Epidermal melanocyte (primary cell): ENCODE data around the gene PAWR.
"Not testable (repeated sequence)": the region's sequence is repeated elsewhere in the genome, so short reads cannot be mapped to it uniquely, and the experiment has no call there.

Experiments
- DNase-seq: peaks from one replicate; pipeline ENCODE4 v3.0.0; 2011; ENCODE audit warnings: low spot score; ENCODE audit not compliant: insufficient read length

The PAWR gene

DNA sequence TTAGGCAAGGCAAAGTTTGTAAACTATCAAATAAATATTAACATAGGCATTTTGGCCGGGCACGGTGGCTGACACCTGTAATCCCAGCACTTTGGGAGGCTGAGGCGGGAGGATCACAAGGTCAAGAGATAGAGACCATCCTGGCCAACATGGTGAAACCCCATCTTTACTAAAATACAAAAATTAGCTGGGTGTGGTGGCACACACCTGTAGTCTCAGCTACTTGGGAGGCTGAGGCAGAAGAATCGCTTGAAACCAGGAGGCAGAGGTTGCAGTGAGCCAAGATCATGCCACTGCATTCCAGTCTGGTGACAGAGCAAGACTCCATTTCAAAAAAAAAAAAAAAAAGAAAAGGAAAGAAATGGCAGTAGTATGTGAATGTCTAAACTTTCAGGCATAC, 43.9 kb downstream of the PAWR start:
- DNase-seq = not testable (repeated sequence)

DNA sequence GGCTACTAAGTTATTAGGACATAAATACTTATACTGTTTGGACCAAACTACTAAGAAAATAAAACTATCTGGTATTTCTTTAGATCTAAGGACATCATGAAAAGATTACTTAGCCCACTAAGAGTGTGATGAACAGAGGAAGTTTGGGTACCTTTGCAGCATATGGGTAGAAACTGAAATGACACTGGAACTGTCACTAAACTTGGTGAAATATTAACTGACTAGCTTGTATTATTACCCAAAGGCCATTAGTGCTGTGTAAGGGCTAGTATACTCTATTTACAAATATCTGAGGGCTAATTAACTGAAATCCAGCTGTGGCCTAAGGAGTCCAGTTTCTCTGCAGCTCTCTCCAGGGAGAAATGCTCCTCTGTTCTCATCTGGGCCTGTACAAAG, 45.5 kb downstream of the PAWR start:
- DNase-seq = no peak

DNA sequence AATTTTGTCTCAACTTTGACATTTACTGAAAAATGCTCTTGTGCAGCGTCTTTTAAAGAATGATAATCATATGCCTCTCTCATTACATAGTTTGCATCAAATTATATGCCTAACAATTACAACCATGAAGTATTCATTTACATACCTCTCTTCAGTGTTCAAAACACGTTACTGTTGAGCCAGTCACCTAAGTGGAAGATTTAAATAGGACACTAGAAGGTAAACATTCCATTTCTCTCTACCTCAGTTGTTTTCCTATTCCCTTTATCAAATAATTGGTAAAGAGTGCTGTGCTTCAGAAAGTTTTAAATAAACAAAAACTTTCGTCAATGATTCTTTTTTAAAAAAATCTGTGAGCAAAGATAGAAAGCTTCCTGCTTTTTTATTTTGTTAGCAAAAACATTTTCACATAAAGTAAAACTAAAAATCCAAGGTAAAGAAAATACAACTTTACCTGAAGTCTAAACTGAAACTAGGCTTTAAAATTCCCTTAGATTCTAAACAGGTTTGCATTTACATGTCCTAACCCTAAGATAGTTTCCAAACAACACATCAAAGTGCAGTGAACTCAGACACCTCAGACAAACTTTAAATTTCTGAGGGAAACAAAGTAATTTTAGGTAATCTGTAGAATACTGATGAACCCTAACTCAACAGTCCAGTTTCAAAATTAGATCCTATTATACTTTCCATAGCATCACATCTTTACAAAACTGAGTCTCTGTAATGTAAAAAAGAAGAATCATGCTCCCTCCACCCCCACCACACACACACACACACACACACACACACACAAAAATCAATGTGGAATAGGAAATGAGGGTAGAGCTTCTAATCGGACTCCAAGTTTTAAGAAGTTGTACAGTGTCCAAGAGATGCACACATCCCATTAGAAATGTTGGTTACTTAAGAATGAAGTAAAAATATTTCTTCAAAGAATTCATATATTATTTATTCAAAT, 46.2 kb downstream of the PAWR start:
- no peak for DNase-seq

DNA sequence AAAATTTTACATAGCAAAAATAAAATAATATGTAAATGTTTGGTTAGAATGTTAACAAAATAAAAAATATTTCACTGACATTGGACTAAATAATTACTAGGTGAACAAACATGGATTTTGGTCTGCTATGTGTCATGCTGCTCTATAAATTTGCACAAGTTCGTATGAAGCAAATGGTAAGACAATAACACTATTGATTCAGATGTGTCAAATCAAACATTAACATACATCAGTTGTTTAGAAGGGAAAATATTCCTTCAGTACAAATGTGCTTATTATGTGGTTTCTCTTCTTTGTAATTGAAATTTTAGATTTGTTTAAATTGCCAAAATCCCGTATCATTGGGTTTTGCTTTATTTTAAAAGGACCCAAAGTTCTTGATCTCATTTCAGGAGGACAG, 46.9 kb downstream of the PAWR start:
- no peak for DNase-seq

DNA sequence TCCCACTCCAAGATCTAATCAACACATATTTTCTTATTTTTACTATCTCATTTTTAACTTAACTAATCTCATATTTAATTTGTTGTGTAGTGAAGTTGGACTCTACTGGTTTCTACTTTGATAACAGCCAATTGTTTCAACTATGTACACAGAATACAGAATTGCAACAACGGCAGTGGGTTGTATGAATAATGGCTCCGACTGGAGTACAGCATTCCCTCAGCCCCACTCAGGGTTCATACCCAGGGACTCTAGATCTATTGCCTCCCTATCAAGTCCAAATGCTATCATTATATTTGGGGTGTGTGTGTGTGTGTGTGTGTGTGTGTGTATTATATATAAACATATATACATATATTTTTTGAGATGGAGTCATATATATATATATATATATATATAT, 52.3 kb downstream of the PAWR start:
- no peak for DNase-seq

DNA sequence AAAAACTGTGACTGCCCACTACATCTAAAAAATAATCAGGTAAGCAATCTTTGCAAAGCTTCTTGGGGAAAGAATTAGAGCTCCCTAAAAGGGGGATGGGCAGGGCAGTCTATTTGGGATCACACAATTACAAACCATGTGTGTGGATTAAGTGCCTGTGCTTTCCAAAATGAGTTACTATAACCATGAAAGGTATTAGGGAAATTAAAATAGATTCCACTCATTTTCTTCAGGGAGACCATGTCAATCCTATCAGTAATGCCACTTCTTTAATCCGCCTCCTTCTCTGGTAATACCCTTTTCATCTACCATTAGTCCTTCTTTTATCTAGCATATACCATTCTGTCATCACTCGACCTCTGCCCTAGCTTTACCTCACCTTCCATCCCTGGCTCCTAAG, 53.7 kb downstream of the PAWR start:
- no peak for DNase-seq

DNA sequence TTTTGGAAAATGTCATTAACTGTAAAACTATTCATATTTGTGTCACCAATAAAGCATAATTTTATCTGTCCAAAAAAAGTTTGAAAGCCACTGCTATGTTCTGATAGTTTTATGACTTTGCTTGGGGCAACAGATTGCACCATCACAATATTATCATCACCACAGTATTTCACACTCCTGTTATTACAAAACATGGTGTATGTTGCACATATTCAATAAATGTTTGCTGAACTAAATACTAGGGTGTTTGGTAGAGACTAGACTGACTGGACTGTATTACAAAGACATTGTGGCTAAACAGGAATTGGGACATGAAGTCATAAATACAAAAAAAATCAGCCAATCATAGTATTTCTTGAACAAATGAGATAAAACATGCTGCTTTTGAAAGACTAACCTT, 55.1 kb downstream of the PAWR start:
- no peak for DNase-seq

DNA sequence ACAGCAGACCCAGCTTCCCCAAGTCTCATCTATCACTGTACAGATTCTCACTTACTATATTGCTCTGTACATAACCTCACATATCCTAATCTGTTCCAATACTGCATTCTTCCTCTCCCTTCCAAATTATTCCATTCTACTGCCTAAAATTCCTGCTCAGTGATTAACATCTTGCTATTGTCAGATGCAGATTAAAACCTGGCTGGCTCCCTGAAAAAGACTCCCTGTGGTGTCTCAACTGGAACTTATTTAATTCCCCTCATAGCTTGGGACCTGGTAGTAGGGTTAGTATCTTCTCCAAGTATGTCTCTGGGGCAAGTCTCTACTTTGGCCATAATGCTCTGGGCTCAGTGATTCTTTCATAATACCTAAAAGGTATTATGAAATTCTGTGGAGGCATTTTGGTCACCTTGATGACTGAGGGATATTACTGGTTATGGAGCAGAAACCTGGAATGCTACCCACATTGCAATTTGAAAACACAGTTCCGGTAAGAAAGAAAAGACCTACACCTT, 55.8 kb downstream of the PAWR start:
- no peak for DNase-seq

DNA sequence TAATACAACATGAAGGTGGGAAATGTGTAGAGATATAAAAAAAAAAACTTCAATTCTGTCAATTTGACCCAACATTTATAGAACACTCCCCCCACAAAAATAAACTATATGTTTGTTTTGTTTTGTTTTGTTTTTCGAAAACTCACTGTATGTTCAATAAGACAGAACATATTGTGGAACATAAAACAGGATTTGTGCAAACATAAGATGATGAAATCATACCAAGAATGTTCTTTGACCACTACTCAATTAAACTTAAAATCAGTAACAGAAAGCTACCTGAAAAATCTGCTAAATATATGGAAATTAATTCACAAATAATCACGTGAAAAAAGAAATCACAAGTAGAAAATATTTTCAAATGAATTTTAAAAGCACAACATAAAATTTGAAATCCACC, 61.2 kb downstream of the PAWR start:
- no peak for DNase-seq

DNA sequence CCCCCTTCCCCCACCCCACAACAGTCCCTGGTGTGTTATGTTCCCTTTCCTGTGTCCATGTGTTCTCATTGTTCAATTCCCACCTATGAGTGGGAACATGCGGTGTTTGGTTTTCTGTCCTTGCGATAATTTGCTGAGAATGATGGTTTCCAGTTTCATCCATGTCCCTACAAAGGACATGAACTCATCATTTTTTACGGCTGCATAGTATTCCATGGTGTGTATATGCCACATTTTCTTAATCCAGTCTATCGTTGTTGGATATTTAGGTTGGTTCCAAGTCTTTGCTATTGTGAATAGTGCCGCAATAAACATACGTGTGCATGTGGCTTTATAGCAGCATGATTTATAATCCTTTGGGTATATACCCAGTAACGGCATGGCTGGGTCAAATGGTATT, 64.0 kb downstream of the PAWR start:
- not testable (repeated sequence) for DNase-seq

DNA sequence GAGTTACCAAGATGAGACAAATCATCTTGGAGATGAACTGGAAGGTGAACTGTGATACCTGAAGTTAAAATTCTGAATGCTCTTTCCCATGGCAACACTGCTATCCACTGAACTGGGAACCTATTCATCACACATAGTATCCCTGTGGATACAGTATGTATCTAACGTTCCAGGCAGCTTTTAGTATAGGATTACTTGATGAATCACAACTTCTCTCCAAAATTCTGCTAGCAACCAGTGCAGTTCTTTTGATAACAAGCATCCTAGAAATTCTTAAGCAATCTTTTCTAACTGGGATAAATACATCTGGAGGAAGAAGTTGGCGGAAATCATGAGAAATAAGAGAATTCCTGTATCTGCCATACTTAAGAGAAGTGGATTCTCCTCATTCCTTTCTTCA, 66.4 kb downstream of the PAWR start:
- DNase-seq = no peak

DNA sequence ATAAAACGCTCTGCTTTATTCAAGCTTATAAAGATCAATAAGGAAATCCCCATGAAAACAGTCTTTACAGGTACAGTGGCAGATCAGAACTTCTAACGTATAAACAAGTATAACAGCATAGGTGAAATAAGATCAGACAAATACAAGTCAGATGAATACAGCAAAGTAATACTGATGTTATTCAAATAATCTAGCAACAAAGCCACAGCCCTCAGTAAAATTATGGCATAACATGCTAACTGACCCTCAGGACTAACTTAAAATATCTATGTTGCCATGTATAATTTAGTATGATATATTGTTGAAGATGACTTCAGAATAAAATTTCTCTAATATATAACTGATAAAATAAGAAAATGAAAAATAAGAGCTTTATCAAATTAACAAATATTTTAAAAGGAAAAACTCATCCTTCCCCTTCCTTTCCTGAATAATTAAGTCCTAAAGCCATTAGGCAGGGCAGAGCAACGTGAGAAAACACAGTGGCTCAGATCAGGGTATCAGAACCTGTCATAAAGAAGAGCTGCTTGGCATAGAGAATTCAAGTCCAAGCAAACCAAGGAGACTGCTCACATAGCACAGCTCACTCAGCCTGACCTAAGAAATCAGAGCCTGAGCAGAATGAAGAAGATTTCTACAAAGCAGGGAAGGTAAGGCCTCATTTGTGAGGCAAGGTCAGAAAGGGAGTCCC, 70.7 kb downstream of the PAWR start:
- DNase-seq = no peak

DNA sequence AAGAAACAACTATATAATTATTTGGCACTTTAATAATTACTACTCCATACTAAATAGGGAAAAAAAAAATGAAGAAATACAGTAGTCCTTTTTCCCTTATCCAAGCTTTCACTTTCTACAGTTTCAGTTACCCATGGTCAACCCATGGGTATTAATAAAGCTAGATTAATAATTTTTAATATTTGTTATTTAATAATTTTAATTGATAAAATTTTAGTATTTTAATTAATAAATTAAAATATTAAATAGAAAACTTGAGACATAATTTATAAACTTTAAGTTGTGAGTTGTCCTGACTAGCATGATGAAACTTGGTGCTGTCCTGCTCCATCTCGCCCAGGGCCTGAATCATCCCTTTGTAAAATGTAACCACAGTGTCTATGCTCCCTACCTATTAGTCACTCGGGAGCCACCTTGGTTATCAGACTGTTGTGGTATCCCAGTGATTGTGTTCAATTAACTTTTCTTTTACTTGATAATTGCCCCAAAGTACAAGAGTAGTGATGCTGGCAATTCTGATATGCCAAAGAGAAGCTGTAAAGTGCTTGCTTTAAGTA, 71.8 kb downstream of the PAWR start:
- no peak for DNase-seq

DNA sequence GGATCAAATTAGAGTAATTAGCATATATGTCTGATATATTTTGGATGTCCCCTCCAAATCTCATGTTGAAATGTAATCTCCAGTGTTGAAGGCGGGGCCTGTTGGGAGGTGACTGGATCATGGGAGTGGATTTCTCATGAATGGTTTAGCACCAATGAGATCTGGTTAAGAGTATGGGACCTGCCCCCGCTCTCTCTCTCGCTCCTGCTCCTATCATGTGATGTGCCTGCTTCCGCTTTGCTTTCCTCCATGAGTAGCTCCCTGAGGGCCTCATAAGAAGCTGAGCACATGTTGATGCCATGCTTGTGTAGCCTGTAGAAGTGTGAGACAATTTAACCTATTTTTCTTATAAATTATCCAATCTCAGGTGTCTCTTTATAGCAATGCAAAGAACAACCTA, 73.1 kb downstream of the PAWR start:
- DNase-seq = no peak

DNA sequence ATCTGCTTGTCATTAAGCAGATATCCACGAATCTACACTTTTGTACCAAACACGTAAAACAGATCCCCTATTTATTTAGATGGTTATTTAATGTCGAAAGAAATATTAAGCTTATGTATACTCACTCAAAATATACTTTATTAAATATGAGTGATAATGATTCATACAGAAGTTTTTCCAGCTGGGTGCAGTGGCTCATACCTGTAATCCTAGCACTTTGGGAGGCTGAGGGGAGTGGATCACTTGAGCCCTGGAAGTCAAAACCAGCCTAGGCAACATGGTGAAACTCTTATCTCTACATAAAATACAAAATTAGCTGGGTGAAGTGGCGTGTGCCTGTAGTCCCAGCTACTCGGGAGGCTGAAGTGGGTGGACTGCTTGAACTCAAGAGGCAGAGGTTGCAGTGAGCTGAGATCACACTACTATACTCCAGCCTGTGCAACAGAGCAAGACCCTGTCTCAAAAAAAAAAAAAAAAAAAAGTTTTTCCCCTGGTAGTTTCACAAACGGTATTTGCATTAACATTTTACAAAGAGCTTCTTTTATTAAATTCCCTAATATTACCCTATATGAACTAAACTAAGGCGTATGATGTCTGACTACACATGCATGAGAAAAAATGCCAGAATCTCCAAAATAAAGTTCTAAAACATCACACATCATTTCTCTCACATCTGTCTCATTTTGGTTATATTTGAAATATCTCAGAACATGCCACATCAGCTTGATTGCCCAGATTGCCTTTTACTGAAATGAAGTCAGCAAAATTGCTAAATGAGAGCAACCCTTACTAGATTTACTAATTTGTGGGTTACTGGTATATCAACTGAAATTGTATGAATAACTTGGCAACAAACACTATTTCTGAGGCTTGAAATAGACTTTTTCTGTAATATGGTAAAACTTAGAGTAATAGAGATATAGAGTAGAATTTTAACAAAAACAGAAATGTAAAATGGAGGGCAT, 74.9 kb downstream of the PAWR start:
- no peak for DNase-seq

DNA sequence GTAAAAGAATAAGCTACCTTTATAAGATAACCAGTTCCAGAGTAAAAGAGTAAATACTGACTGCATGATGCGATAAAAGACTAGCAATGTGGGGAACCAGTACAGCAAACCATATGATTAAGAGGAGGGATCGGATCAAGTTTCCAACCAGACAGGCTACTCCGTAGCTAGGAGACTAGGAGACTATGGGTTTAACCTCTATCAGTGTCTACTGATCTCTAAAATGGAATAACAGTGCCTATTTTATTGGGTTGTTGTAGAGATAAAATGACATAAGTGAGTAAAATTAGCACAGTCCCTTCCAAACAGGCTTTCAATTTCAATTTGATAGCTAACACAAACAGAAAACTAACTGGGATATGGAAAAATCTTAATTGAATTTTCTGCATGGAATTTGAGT, 76.0 kb downstream of the PAWR start:
- DNase-seq = no peak

DNA sequence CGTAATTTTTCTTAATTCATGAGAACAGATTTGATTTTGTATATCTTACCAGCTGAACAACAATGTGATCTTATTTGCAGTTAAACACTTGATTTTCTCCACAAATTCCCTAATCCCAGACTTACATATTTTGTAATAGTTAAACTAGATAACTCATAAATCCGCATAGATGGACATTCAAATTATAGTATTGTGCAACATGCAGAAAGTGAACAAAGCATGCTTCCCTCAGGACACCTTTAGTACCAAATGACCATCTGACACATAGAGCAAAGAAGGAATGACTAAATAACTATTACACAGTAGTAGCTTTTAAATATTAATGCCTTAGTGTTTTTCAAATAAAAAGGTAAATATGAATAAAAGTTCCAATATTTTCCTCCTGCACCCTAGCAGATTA, 88.9 kb downstream of the PAWR start:
- DNase-seq = no peak

DNA sequence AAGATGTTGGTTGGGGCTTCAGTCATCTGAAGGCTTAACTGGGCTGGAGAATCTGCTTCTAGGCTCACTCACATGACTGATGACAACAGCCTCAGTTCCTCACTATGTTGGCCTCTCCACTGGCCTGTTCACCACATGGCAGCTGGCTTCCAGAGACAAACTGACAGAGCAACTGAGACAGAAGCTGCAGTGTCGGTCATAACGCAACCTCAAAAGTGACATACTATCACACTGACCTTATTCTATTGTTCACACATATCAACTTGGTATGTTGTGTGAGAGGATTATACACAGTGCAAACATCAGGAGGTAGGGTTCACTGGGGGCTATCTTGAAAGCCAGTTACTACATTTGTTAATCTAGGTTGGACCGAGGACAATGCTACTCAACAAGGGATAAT, 92.9 kb downstream of the PAWR start:
- no peak for DNase-seq

DNA sequence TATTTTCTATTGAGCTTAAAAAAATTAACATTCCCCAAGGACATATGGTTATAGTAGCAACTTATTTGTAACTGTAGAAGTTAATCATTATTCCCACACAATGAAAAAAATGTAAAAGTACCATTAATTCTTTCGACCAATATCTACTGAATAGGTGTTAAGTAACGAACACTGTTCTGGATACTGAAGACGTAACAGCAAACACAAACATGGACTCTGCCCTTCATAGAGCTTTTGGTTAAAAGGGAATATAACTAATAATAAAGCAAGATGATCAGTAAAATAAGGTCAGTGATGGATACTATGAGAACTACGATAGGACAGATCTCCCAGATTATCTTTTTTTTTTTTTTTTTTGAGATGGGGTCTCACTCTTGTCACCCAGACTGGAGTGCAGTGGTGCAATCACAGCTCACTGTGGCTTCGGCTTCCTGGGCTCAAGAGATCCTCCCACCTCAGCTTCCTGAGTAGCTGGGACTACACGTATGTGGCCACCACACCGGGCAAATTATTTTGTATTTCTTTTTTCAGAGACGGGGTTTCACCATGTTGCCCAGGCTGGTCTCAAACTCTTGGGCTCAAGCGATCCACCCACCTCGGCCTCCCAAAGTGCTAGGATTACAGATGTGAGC, 93.9 kb downstream of the PAWR start:
- no peak for DNase-seq

DNA sequence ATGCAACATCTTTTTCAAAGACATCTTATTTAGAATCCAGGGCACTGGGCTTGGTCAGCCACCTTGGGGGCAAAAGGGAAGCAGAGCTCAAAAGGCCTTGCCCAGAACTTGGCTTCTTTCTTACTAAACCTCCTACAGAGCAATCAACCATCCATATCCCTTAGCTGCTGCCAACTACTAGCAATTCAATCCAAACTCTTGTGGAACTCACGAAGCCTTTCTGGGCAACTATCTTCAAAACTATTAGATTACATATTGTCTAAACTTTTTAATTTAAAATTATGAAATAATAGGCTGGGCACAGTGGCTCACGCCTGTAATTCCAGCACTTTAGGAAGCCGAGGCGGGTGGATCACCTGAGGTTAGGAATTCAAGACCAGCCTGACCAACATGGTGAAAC, 95.5 kb downstream of the PAWR start:
- no peak for DNase-seq

DNA sequence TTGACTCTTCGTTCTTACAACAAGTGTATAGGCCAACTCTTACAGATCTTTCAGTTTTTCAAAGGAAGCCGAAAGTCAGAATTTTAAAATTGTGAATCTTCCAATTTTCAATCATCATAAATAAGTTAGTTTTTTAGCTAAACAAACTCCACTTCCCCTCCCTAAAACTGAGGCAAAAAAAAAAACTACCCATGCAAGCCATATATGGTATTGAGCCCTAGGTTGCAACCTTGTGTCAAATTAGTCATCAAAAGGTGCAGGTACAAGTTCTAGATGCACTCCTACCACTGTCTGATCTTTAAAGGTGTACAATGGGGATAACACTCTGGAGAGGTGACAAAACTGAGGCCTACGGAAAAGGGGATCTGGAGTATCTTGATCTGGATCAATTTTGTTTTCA, 97.9 kb downstream of the PAWR start:
- no peak for DNase-seq
